Effector memory CD4-positive, alpha-beta T cell (primary cell): Measurements from ENCODE around the gene FZR1.

ENCODE experiments used
- DNase-seq, 3 donors: peaks; one replicate each; pipeline ENCODE4 v3.0.0-alpha.2; 2020
- H3K27ac ChIP-seq: 2 replicates; pipeline ENCODE4 v1.7.0; 2013; ENCODE audit warnings: mild to moderate bottlenecking, low read length, moderate library complexity; ENCODE audit not compliant: insufficient read depth, poor library complexity, severe bottlenecking
- H3K27me3 ChIP-seq: replicated peaks from 2 replicates; pipeline ENCODE4 v1.7.0; 2013; ENCODE audit warnings: mild to moderate bottlenecking, low read length; ENCODE audit not compliant: insufficient read depth, control insufficient read depth, poor library complexity, severe bottlenecking
- H3K36me3 ChIP-seq: 2 replicates; pipeline ENCODE4 v1.7.0; 2013; ENCODE audit warnings: mild to moderate bottlenecking, low read length, moderate library complexity; ENCODE audit not compliant: control insufficient read depth, insufficient read depth
- H3K4me1 ChIP-seq: 2 replicates; pipeline ENCODE4 v1.7.0; 2013; ENCODE audit warnings: low read length, mild to moderate bottlenecking; ENCODE audit not compliant: control insufficient read depth, insufficient read depth, poor library complexity, severe bottlenecking
- H3K4me3 ChIP-seq: 2 replicates; pipeline ENCODE4 v1.7.0; 2013; ENCODE audit warnings: low read length, low read depth, mild to moderate bottlenecking; ENCODE audit not compliant: insufficient read depth, poor library complexity, severe bottlenecking
- H3K9me3 ChIP-seq: 2 replicates; pipeline ENCODE4 v1.7.0; 2013; ENCODE audit warnings: mild to moderate bottlenecking, low read length, moderate library complexity; ENCODE audit not compliant: control insufficient read depth

FZR1 gene

DNA sequence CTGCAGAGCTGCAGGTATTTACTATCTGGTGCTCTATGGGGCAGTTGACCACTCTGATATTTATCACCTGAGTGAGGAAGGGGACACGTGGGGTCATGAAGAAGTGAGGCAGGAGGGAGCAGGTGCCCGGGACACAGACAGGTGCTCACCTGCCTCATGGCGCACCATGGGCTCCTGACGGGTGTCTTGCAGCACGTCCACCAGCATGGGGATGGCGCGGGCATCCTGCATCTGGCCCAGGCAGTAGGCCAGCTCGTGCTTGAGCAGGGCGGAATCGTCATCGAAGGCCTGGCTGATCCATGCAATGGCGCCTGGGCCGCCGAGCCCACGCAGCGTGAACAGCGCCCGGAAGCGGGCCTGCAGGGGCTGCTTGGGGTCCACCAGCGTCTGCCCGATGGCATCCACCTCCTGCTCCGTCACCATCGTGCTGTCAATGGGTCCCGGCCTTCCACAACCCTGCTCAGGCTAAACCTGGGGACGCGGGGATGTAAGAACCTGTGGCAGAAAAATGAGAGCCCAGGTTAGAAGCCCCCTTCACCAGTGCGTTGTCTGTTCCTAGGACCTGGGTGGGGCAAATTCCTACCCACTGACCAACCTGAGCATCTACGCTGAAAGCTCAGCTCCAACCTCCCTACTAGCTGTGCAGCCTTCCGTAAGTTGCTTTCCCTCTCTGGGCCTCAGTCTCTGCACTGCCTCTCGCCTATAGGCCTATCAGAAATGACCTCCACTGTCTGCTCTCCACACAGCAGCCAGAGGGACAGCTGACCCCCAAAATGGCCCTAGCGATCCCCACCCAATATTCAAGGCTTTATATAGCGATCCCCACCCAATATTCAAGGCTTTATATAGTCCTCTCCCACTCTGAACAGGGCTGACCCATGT, 9.5 kb upstream of the FZR1 start:
- no peaks in the 10 kb centered on the region for H3K27me3 ChIP-seq
- no peak overlapping the region for H3K27ac ChIP-seq
- DNase-seq: no peak
- H3K4me1 ChIP-seq: peaks cover 6% of the 10 kb centered on the region
- no peak overlapping the region for H3K4me3 ChIP-seq
- no peaks in the 10 kb centered on the region for H3K9me3 ChIP-seq
- H3K36me3 ChIP-seq: peaks cover 18% of the 10 kb centered on the region

DNA sequence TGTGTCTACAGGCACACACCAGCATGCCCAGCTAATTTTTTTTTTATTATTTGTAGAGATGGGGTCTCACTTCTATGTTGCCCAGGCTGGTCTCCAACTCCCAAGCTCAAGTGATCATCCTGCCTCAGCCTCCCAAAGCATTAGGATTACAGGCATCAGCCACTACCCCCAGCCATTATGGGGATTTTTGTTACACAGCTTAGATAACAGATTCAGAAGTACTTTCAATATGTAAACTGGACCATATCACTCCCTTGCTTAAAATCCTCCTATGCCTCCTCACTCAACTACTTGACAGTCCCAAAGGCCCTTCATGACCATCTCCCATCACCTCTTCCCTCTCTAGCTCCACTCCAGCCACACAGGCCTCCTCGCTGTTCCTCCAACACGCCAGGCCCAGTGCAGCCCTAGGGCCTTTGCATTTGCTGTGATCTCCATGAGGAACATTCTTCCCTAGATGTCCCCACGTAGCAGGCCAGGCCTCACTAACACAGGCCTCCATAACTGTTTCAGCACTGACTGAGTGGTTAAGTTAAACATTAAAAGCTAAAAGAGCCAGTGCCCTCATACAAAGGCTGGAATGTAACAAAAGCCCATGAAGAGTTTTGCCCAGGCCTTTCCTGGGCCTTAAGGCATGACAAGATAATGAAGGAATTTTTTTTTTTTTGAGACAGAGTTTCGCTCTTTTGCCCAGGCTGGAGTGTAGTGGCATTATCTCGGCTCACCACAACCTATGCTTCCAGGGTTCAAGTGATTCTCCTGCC, 8.2 kb upstream of the FZR1 start:
- no peaks in the 10 kb centered on the region for H3K9me3 ChIP-seq
- no peak overlapping the region for H3K27ac ChIP-seq
- no peak overlapping the region for H3K4me3 ChIP-seq
- peaks cover 6% of the 10 kb centered on the region for H3K4me1 ChIP-seq
- DNase-seq: no peak
- peaks cover 5% of the 10 kb centered on the region for H3K36me3 ChIP-seq
- H3K27me3 ChIP-seq: no peaks in the 10 kb centered on the region

DNA sequence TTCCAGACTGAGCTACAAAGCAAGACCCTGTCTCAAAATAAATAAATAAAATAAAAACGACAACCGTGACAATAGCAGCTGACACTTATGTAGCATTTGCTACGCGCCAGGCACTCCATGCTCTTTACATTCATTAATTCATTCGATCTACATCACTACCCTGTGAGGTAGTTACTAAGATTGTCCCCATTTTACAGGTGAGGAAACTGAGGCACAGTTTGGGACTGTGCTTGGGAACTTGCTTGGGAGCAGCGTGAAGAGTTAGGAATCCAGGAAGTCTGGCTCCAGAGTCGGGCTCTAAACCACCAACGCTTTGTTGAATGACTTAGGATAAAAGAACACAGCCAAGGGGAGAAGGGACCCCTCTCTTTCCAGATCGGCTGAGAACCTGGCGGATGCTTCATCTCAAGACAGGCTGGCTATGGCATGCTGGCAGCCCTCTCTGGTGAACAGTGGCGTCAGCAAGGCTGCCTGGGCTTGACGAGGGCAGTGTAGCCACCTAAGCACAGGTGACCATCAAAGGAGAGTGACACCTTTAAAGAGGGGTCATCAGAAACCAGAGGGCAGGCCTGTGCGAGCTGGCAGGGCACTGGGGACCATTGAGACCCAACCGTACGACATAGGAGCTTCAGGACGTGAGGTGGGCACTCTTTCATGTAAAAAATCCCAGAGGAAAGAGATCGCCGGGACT, 6.2 kb upstream of the FZR1 start:
- Histone ChIP-seq H3K4me3 (peak overlapping the region; percentile 82), H3K36me3 (peaks cover 4% of the 10 kb centered on the region), H3K4me1 (peaks cover 6% of the 10 kb centered on the region), H3K27me3 (no peaks in the 10 kb centered on the region), H3K9me3 (no peaks in the 10 kb centered on the region), H3K27ac (peak overlapping the region; percentile 90)
- DNase-seq: no peak

DNA sequence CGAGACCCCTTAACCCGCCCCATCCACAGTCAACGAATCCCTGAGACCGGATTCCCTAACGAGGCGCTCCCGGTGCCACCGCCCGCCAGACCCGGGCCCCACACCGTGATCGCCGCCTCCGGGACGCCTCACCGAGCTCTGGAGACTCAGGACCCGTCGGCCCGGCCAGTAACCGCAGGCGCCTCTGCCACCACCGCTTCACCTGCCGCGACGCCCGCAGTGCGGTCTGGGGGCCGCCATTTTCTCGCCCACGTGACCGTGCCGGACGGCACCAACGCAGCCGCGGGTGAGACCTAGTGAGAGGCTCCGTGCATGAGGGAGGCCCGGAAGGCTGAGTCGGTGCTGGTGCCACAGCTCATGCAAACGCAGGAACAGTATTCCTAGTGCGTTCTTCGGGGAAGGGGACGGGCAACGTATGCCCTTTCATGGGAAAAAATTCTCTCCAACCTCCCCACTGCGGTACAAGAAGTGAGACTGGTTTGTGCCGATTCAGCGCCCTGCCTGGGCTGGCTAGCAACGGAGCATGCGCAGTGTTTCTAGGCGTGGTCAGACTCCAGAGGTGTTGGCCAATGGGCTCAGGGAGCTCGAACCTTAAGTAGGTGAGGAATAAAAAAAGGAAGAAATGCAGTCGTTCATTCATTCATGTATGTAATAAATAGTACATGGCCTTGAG, 5.5 kb upstream of the FZR1 start, which contains the start of gene DOHH:
TSS of gene DOHH (minus strand) at position 246 of the 673 bp plus-strand sequence. CDS start 3,860 bp downstream, outside the sequence.
- peak within 1 kb of the TSS; percentile 90 for H3K27ac ChIP-seq
- H3K36me3 ChIP-seq: peaks cover under 1% of the 10 kb centered on the region
- H3K4me1 ChIP-seq: peaks cover 12% of the 10 kb centered on the region
- DNase-seq: peak; percentile 86 to 90 (median 87)
- no peaks in the 10 kb centered on the region for H3K9me3 ChIP-seq
- peak within 1 kb of the TSS; percentile 82 for H3K4me3 ChIP-seq
- no peaks in the 10 kb centered on the region for H3K27me3 ChIP-seq

DNA sequence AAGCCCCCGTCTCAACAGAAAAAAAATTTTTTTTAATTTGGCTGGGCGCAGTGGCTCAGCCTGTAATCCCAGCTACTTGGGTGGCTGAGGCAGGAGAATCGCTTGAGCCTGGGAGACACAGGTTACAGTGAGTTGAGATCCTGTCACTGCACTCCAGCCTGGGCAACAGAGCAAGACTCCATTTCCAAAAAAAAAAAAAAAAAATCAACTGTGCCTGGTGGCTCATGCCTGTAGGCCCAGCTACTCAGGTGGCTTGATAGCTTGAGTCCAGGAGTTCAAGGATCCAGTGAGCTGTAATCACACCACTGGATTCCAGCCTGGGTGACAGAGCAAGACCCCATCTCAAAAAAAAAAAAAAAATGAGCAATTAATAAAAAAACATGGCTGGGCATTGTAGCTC, 4.3 kb upstream of the FZR1 start:
- Histone ChIP-seq H3K4me1 (peaks cover 13% of the 10 kb centered on the region), H3K36me3 (no peaks in the 10 kb centered on the region), H3K27me3 (no peaks in the 10 kb centered on the region), H3K9me3 (no peaks in the 10 kb centered on the region), H3K27ac (no peak overlapping the region), H3K4me3 (no peak overlapping the region)
- no peak for DNase-seq

DNA sequence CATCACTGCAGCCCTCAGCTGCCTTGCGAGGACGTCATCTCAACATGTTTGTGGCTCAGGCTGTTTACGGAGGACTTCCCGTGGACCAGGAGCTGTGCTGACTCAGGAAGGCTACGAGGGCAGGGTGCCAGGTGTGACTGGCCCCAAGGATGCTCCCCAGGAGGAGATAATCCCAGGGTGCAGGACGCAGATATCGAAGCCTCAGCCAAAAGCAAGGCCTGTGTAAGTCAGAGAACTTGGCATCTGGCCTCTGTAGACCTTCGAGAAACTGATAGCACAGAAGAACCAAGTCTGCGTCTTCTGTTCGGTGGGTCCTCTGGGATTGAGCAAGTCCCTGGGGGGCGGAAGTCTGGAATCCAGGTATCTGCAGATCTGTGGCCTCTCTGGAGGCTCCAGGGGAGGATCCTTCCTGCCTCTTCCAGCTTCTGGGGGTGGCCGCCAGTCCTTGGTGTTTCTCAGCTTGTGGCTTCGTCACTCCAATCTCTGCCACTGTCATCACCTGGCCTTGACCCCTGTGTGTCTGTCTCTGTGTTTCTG, 3.0 kb upstream of the FZR1 start:
- DNase-seq: no peak
- no peak overlapping the region for H3K4me3 ChIP-seq
- no peaks in the 10 kb centered on the region for H3K27me3 ChIP-seq
- H3K36me3 ChIP-seq: no peaks in the 10 kb centered on the region
- no peak overlapping the region for H3K27ac ChIP-seq
- no peaks in the 10 kb centered on the region for H3K9me3 ChIP-seq
- peaks cover 22% of the 10 kb centered on the region for H3K4me1 ChIP-seq

DNA sequence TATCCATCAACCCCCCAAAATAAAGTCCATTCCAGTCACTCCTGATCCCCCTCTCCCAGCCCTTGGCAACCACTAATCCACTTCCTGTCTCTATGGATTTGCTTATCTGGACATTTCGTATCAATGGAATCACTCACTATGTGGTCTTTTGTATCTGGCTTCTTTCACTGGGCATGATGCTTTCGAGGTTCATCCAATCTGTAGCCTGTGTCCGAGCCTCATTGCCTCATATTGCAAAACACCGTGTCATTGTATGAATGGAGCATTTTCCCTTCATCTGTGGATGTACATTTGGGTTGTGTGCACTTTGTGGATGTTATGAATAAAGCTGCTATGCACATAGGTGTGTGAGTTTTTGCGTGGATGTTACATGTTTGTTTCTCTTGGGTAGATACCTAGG, 1.4 kb upstream of the FZR1 start:
- no peaks in the 10 kb centered on the region for H3K27me3 ChIP-seq
- no peak overlapping the region for H3K4me3 ChIP-seq
- H3K9me3 ChIP-seq: no peaks in the 10 kb centered on the region
- H3K27ac ChIP-seq: no peak overlapping the region
- no peaks in the 10 kb centered on the region for H3K36me3 ChIP-seq
- peaks cover 21% of the 10 kb centered on the region for H3K4me1 ChIP-seq
- DNase-seq: no peak

DNA sequence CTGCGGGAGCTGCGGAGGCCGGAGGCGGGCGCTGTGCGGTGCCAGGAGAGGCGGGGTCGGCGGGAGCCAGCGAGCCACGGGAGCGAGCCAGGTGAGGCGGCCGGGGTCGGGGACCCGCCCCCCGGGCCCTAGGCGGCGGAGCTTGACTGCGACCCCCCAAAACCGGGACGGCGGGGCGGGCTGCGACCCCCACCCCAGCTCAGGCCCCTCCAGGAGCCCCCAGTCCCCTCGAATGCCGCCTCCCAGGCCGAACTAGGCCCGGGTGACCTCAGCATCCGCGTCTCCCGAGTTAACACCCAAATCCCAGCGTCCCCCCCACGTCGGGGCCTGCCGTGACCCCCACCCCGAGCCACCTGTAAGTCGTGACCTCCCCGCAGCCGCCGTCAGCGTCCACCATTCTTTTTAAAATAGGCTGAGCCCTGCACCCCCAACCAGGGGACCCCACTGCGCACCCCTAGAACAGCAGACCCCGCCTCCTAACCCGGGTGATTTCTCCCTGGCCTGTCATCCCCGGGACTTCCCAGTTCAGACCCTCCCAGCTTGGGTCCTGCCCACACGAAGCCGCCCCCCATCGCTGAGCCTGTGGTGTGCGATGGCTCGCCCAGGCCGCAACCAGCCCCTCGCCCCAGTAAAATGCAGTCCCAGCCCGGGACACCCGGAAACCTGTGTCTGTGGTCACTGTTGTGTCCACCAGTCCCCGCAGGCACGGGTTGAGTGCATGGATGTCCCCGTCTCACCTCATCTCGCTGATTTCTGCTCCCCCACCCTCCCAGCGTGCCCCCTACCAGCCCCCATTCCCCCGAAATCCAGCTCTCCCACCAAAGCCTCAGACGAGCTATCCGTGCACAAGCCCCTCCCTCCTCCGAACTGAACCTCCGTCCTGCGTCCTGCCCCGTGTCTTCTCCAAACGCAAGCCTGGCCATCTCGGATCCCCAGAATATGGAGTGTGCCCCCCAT, 551 bp downstream of the FZR1 start:
- Histone ChIP-seq H3K9me3 (no peaks in the 10 kb centered on the region), H3K36me3 (peaks cover 12% of the 10 kb centered on the region), H3K27me3 (no peaks in the 10 kb centered on the region), H3K4me1 (peaks cover 16% of the 10 kb centered on the region), H3K27ac (peak overlapping the region; percentile 90), H3K4me3 (peak overlapping the region; percentile 94)
- peak in 2 of 3 donors; percentile 25 to 33 for DNase-seq
